Dendritic cell treated with granulocyte-macrophage colony-stimulating factor and Interleukin-4, amounts not matched to agents 40 ng/mL and 50 ng/mL, for 4 days (primary cell): ENCODE measurements around the gene NKX2-2.
A peak's percentile ranks its signal among the peaks of the same experiment; 100 is the strongest.

ENCODE experiments used
- H3K27ac Mint-ChIP-seq: one replicate; pipeline ENCODE4 v1.8.0; 2022; ENCODE audit warnings: mild to moderate bottlenecking, mixed read lengths
- H3K27me3 Mint-ChIP-seq: one replicate; pipeline ENCODE4 v1.8.0; 2022; ENCODE audit warnings: mild to moderate bottlenecking, mixed read lengths
- H3K36me3 Mint-ChIP-seq: one replicate; pipeline ENCODE4 v1.8.0; 2022; ENCODE audit warnings: low read depth, mixed read lengths
- H3K4me1 Mint-ChIP-seq: one replicate; pipeline ENCODE4 v1.8.0; 2022; ENCODE audit warnings: low read depth, mixed read lengths
- H3K4me3 Mint-ChIP-seq: one replicate; pipeline ENCODE4 v1.8.0; 2022; ENCODE audit warnings: mild to moderate bottlenecking, moderate library complexity, mixed read lengths
- H3K9me3 Mint-ChIP-seq: one replicate; pipeline ENCODE4 v1.8.0; 2022; ENCODE audit warnings: mixed read lengths
- intact Hi-C: fragments of 100-400 bp; cut with micrococcal nuclease; formaldehyde crosslinking; loops from one replicate; pipeline ENCODE4 v1.15.0; 2022

NKX2-2 gene

DNA sequence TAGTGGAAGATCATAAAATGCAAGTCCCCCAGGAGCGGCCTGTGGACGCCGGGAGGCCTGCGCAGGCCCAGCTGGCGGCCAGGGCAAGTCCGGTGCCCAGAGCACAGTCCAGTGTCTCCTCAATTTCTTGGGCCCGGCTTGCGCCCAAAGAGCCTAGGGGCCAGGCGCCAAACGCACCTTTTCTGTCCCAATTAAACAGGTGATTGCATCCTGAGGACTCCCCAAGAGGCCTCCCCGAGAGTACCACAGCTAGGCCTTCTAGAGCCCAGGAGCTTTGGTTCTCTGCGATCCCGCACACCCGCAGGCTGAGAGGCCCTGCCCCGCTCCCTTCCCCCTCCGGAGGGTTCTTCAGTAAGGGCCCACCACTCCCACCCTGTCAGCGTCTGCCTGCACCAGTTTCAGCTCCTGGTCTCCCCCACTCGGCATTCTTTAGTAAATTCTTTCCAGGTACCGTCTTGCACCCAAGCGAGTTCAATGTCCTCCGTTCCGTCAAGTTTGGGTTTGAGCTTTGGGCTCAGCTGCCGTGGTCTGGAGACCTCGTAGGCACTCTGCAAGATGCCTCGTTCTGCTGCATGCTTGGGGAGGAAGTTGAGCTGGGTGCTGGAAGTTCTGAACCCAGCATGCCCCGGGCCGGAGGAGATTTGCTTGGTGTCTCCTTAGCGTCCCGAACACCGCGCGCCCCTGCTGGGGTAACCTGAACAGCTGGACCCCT is 3.9 kb upstream of the NKX2-2 start:
- peaks cover 95% of the 10 kb centered on the region for H3K27me3 Mint-ChIP-seq
- intact Hi-C loops, result no loop called here
- H3K27ac Mint-ChIP-seq, result no peak overlapping the region
- no peak overlapping the region for H3K4me3 Mint-ChIP-seq
- peaks cover 27% of the 10 kb centered on the region for H3K4me1 Mint-ChIP-seq
- H3K9me3 Mint-ChIP-seq, result no peaks in the 10 kb centered on the region
- no peaks in the 10 kb centered on the region for H3K36me3 Mint-ChIP-seq

GRCh38 chr20:21516861-21517565 is 3.1 kb upstream of the NKX2-2 start:
- no peak overlapping the region for H3K4me3 Mint-ChIP-seq
- peaks cover 34% of the 10 kb centered on the region for H3K4me1 Mint-ChIP-seq
- H3K36me3 Mint-ChIP-seq, result no peaks in the 10 kb centered on the region
- no peak overlapping the region for H3K27ac Mint-ChIP-seq
- H3K9me3 Mint-ChIP-seq, result no peaks in the 10 kb centered on the region
- H3K27me3 Mint-ChIP-seq, result peaks cover 98% of the 10 kb centered on the region
- intact Hi-C loops, result no loop called here

GRCh38 chr20:21516180-21516567 is 2.3 kb upstream of the NKX2-2 start:
- peaks cover 41% of the 10 kb centered on the region for H3K4me1 Mint-ChIP-seq
- intact Hi-C loops, result no loop called here
- H3K36me3 Mint-ChIP-seq, result no peaks in the 10 kb centered on the region
- H3K27ac Mint-ChIP-seq, result no peak overlapping the region
- H3K27me3 Mint-ChIP-seq, result peaks cover 97% of the 10 kb centered on the region
- no peaks in the 10 kb centered on the region for H3K9me3 Mint-ChIP-seq
- H3K4me3 Mint-ChIP-seq, result no peak overlapping the region

- peaks cover 46% of the 10 kb centered on the region for H3K4me1 Mint-ChIP-seq
- H3K36me3 Mint-ChIP-seq, result no peaks in the 10 kb centered on the region
- intact Hi-C loops, result no loop called here
- H3K27me3 Mint-ChIP-seq, result peaks cover 94% of the 10 kb centered on the region
- H3K27ac Mint-ChIP-seq, result no peak overlapping the region
- no peak overlapping the region for H3K4me3 Mint-ChIP-seq
- H3K9me3 Mint-ChIP-seq, result no peaks in the 10 kb centered on the region
Observed at GRCh38 chr20:21515300-21516179, 1.7 kb upstream of the NKX2-2 start.

- H3K36me3 Mint-ChIP-seq, result no peaks in the 10 kb centered on the region
- H3K4me1 Mint-ChIP-seq, result peaks cover 55% of the 10 kb centered on the region
- no peak overlapping the region for H3K27ac Mint-ChIP-seq
- intact Hi-C loops, result loop anchor here (5.0 kb wide), 1 partner anchor 117 kb away; the partner anchor contains the start of gene NKX2-4
- H3K9me3 Mint-ChIP-seq, result no peaks in the 10 kb centered on the region
- H3K4me3 Mint-ChIP-seq, result no peak overlapping the region
- H3K27me3 Mint-ChIP-seq, result peaks cover 94% of the 10 kb centered on the region
Observed at GRCh38 chr20:21514553-21515251, 838 bp upstream of the NKX2-2 start.

GRCh38 chr20:21513181-21513663 is 642 bp downstream of the NKX2-2 start:
- no peak overlapping the region for H3K27ac Mint-ChIP-seq
- no peak overlapping the region for H3K4me3 Mint-ChIP-seq
- peaks cover 93% of the 10 kb centered on the region for H3K27me3 Mint-ChIP-seq
- no peaks in the 10 kb centered on the region for H3K36me3 Mint-ChIP-seq
- peaks cover 64% of the 10 kb centered on the region for H3K4me1 Mint-ChIP-seq
- intact Hi-C loops, result loop anchor here (5.0 kb wide), 1 partner anchor 116 kb away; the partner anchor contains the start of gene NKX2-4
- H3K9me3 Mint-ChIP-seq, result no peaks in the 10 kb centered on the region

GRCh38 chr20:21512634-21513180 is 1.2 kb downstream of the NKX2-2 start:
- no peak overlapping the region for H3K27ac Mint-ChIP-seq
- intact Hi-C loops, result loop anchor here (5.0 kb wide), 1 partner anchor 115 kb away; the partner anchor contains the start of gene NKX2-4
- peaks cover 93% of the 10 kb centered on the region for H3K27me3 Mint-ChIP-seq
- no peaks in the 10 kb centered on the region for H3K36me3 Mint-ChIP-seq
- H3K4me1 Mint-ChIP-seq, result peaks cover 69% of the 10 kb centered on the region
- no peak overlapping the region for H3K4me3 Mint-ChIP-seq
- no peaks in the 10 kb centered on the region for H3K9me3 Mint-ChIP-seq

DNA sequence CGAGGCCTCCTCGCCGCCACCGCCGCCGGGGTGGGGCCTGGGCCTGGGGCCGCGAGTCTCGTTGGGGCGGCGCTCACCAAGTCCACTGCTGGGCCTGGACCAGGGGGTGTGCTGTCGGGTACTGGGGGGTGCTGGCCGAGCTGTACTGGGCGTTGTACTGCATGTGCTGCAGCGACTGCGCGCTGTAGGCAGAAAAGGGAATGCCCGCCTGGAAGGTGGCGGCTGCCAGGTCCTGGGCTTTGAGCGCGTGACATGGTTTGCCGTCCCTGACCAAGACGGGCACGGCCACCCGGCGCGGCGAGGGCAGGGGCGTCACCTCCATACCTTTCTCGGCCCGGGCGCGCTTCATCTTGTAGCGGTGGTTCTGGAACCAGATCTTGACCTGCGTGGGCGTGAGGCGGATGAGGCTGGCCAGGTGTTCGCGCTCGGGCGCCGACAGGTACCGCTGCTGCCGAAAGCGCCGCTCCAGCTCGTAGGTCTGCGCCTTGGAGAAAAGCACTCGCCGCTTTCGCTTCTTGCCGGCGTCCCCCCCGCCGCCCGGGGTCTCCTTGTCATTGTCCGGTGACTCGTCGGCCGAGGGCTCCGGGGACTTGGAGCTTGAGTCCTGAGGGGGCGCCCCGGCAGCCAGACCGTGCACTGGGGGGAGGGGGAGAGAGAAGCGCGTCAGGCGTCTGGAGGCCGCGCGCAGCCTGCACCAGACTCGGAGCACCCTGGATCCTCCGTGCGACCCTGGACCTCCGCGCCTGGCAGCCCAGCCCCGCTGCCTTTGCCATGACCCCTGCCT is 1.8 kb downstream of the NKX2-2 start:
- Mint-ChIP-seq H3K9me3 (no peaks in the 10 kb centered on the region), H3K4me3 (no peak overlapping the region), H3K36me3 (no peaks in the 10 kb centered on the region), H3K4me1 (peaks cover 68% of the 10 kb centered on the region), H3K27me3 (peaks cover 93% of the 10 kb centered on the region), H3K27ac (no peak overlapping the region)
- intact Hi-C loops, result loop anchor here (5.0 kb wide), 1 partner anchor 115 kb away; the partner anchor contains the start of gene NKX2-4

DNA sequence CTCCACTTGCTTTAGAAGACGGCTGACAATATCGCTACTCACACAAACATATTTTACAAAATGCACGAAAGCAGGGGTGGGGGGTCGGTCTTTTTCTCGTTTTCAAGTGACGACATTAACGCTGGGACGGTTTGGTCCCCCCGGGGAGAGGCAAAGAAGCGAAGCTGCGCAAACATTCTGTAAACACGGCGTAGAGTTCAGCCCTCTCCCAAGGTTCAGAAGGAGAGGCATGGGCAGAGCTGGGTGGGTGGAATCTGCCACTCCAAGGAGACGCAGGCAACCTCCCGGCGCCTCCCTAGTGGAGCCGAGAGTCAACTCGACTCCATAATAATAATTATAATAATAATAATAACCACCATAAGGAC is 2.4 kb downstream of the NKX2-2 start:
- Mint-ChIP-seq H3K36me3 (no peaks in the 10 kb centered on the region), H3K27me3 (peaks cover 93% of the 10 kb centered on the region), H3K4me1 (peaks cover 70% of the 10 kb centered on the region), H3K27ac (no peak overlapping the region), H3K4me3 (no peak overlapping the region), H3K9me3 (no peaks in the 10 kb centered on the region)
- intact Hi-C loops, result loop anchor here (5.0 kb wide), 1 partner anchor 114 kb away; the partner anchor contains the start of gene NKX2-4

DNA sequence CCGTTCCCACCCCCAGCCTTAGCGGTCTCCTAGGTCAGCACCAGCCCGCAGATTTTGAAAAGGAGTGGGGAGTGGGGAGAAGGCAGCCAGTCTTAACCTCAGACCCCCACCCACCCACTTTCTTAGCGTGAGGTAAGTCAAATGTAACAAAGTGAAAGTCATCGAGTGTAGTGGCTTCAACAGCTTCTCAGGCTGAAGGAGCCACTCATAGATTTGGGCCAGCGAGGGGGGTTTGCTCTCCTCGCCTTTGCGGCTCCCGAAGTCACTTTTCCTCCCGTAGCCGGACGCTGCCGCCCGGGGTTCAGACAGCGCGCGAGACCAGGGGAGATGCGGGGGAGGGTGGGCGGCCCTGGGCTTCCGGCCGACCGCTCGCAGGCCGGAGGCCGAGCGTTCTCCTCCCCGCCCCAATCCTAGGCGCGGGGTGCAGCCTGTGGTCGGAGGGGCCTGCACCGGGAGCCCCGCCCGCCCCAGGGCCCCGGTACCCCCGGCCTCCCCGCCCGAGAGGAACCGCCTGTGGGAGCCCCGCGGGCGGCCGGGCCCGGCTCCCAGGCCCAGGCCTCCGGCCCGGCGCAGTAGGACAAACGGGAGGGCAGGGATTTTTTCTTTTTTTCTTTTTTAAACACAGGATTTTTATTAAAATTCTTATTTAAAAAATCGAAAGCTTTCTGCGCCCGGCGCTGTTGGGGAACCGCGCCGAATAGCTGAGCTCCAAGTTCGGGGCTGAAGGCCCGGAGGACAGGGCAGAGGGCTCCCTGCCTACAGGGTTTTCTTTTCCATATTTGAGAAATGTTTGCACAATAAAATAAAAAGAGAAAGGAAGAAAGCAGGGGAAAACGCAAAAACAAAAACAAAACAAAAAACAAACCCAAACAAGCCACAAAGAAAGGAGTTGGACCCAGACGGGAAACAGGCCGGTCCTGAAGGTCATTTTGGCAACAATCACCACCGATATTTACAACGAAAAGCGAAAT is 3.2 kb downstream of the NKX2-2 start:
- H3K27me3 Mint-ChIP-seq, result peaks cover 92% of the 10 kb centered on the region
- peaks cover 66% of the 10 kb centered on the region for H3K4me1 Mint-ChIP-seq
- no peak overlapping the region for H3K27ac Mint-ChIP-seq

DNA sequence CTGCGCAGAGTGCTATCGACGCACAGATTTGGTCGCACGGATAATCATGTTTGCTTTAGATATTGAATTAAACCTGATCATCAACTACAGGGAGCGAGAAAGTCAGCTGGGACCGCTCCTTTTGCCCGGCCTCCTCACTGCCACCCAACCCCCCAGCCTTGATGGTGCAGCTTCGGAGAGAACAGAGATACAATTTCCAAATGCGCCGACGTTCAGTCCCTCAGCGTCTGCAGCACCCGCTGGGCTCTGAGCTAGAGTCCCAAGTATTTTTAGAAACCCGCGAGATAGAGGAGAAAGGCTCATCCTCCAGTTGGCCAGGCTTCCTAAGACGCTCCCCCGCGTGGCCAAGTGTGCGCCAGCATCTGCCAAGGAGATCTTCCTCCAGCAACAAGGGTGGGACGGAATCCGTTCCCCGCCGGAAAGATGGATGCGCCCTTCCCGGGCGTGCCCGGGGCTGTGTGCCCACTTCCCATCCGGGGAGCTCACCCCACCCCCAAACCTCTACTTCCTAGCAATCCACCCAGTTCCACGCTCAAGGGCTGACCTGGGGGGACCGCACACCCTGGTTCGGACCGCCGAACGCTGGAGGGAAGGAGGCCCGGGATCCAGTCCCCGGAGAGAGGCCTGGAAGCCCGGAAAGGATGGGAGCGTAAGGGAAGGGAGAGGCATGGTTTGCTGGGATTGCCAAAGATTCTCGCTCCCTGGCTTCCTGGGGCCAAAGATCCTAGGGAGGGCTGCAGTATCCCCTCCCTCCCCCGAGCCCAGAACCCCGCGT is 4.1 kb downstream of the NKX2-2 start:
- H3K27me3 Mint-ChIP-seq, result peaks cover 93% of the 10 kb centered on the region
- intact Hi-C loops, result loop anchor here (5.0 to 10.0 kb wide), 2 partner anchors 112 to 385 kb away; partner anchors contain the start of genes KIZ and NKX2-4
- peak overlapping the region; percentile 71 for H3K4me3 Mint-ChIP-seq
- H3K4me1 Mint-ChIP-seq, result peaks cover 74% of the 10 kb centered on the region
- H3K9me3 Mint-ChIP-seq, result no peaks in the 10 kb centered on the region
- no peaks in the 10 kb centered on the region for H3K36me3 Mint-ChIP-seq
- no peak overlapping the region for H3K27ac Mint-ChIP-seq

More for the DNA sequence above, 3.2 kb downstream of the NKX2-2 start:
- peak overlapping the region; percentile 71 for H3K4me3 Mint-ChIP-seq
- intact Hi-C loops, result loop anchor here (5.0 kb wide), 1 partner anchor 113 kb away; the partner anchor contains the start of gene NKX2-4
- no peaks in the 10 kb centered on the region for H3K36me3 Mint-ChIP-seq
- H3K9me3 Mint-ChIP-seq, result no peaks in the 10 kb centered on the region
